Prostate gland (tissue), 1 donor: ENCODE data around the gene PIP5K1A.

Source experiments
- POLR2A ChIP-seq: fragments of 450-650 bp; IDR thresholded peaks from one replicate; pipeline ENCODE4 v1.6.1; 2016; ENCODE audit warnings: antibody characterized with exemption, mild to moderate bottlenecking
- POLR2AphosphoS5 ChIP-seq: sonication (generic); formaldehyde crosslinking; IDR thresholded peaks from one replicate; pipeline ENCODE4 v1.6.1; 2017; ENCODE audit warnings: antibody characterized with exemption

DNA sequence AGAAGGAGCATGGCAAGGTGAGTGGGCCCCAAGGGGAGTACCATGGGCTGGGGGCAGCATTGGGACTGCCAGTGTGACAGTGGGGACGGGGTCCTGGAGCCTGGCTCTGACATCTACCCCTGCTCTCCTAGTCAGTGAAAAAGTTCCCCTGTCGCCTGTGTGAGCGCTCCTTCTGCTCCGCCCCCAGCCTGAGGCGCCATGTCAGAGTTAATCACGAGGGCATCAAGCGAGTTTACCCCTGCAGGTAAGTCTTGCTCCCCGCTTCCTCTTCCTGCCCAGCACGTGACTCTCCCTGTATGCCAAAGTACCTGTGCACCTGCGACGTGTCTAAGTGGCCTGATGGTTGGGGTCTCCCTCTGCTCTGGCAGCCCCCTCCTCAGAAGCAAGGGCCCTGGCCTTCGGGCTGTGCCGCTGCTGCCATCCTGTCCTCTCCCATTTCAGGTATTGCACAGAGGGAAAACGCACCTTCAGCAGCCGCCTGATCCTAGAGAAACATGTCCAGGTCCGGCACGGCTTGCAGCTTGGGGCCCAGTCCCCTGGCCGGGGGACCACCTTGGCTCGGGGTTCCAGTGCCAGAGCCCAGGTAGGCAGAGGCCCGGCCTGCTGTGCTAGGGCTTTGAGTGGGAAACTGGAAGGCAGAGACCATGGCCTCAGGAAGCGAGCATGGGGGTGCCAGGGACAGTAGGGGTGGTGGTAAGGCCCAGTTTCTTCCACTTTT lies 91.8 kb downstream of the PIP5K1A start:
- no peak for TF ChIP-seq POLR2AphosphoS5
- no peak for TF ChIP-seq POLR2A
